HG03064 (cell line): ENCODE data around the gene TCTA.

ENCODE experiments used
- ATAC-seq: cut with Tn5 transposase; IDR thresholded peaks from one replicate; pipeline ENCODE4 v1.9.1; 2021; ENCODE audit warnings: low read depth; ENCODE audit not compliant: unreplicated experiment

The TCTA gene

DNA sequence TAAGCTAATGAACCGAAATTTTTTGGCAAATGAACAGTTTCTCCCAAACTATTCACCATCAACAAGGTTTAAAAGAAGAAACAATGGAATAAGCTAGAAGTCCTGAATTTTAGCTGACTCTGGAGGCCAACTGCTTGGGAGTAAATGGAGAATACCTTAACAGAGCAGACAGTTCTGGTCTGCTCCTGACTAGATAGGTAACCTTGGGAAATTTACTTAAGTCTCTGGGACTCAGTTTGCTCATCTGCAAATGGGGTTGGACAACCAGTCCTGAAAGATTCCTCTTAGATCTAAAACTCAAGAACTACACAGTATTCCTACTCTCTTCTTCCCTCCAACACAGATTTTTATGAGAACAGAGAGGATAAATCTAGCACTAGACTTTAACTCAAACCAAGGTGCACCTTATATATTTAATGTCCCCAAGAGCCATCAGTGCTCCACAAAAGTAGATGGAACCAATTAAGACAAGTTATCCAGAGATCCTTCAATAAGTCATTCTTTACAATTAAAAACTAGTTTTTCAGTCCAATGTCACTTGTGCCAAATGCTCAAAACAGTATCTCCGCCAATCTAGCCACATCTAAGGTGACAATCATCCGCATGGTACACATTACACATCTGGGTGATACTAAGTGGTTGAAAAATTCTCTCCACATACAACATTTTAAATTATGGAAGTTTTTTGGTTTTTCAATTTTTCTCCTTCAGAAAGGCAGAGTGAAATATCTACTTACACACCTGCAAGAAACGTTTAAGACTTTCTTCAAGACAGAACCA, 2.0 kb upstream of the TCTA start:
- no peak for ATAC-seq

DNA sequence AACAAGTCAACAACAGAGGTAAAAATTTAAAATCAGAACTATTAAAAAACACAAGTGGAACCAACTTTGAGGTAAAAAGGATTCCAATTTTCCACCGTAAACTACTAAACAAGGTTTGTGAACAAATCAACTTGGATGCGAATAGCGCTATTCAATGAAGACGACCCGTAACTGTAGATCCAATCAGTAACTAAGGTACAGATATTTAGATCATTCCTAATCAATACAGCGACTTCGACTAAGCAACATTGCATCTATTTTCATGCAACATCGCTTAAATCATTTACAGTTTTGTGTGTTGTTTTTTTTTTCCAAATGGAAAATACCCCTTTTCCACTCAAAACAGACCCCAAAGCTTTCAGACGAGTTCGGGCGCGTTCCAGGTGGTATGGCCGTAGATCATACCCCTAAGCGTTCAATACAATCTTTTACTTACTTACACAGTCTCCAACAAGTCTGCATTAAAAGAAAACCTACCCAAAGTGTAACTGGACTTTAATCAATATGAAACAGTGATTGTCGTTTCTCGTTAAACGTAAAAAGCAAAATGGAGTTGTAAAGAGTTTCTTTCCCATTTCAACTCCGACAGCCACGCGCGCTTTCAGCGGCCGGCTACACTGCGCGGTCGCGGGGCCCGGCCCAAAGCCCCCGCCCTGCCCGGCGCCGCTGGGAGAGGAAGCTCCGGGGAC, 1.2 kb upstream of the TCTA start:
- no peak for ATAC-seq

DNA sequence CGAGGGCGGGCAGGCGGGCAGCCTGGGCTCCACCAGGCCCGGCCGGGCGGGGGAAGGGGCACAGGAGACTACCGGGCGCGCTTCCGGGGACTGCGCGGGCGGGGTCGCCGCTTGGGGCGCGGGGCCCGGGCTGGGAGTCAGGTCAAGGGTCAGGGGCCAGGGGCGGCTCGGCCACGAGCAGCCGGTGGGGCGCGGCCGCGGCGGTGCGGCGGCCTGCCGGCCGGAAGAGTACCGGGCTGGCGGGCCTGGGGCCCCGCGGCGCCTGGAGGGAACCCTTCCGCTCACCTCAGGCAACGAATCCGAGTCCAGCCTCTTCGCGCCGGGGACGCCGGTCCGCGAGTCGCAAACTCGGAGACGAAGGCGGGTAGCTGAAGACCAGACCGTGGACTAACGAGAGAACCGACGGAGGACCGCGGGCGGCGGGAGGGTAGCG, 672 bp upstream of the TCTA start:
- peak; percentile 9 for ATAC-seq

DNA sequence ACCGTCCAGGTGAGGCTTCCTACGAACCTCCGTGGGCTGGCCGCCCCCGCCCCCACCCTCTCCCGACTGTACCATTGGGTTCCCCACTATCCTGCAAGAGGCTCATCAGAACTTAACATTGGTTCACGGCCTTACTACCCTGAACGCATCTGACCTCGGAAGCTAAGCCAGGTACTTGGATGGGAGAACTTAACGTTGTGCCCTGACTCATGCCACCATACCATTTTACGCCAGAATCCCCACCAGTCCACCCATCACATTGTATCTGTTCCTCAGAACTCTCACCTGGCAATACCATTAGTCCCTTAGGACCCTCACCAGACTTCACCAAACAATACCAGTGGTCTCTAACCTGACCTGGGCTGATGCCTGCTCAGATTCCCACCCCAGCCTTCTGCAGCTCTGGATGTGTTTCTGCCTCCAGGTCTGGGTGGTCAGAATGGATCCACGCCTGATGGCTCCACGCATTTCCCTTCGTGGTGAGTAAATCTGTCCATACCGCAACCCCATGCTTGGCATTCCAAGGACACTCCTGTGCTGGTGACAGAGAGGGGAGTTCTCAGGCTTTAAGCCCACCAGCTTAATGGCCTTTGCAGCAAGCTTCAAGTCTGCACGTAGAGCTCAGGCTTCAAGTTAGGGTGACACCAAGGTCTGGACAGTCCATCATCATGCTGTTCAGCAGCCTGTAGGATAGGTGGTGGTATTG, 562 bp downstream of the TCTA start:
- ATAC-seq = no peak

DNA sequence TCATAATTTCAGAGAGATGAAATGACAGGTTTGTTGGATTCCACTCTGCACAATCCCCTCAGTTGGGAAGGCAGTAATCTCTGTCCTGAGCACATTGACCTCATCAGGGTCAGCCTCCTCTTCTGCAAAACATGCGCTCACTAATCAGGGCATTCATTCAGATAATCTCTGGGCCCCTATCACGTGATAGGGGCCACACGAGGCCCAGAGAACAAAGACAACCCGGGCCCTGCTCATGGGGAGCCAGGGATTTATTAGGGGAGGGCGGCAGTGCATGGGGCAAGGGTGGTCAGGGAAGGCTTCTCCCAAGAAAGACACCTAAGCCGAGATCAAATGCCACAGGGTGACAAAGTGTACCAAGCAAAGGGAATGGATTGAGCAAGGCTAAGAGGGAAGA, 1.1 kb downstream of the TCTA start:
- no peak for ATAC-seq

DNA sequence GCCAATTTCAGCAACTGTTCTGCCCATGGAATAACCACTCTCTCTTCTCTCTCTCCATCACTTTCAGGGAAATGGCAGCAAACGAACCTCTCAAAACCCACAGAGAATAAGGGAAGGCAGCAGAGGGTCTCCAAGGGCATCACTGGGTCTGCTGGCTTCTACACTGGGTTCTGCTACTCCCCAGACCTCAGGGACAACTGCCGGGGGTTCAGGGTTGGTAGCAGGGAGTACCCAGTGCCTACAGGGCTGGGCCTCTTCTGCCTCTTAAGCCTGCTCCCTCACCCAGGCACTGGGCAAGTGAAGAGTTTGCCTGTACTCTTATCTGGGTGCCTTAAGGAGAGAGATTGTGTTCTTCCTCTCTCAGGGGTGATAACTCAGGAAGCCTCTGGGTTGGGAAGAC, 2.5 kb downstream of the TCTA start:
- ATAC-seq = no peak

DNA sequence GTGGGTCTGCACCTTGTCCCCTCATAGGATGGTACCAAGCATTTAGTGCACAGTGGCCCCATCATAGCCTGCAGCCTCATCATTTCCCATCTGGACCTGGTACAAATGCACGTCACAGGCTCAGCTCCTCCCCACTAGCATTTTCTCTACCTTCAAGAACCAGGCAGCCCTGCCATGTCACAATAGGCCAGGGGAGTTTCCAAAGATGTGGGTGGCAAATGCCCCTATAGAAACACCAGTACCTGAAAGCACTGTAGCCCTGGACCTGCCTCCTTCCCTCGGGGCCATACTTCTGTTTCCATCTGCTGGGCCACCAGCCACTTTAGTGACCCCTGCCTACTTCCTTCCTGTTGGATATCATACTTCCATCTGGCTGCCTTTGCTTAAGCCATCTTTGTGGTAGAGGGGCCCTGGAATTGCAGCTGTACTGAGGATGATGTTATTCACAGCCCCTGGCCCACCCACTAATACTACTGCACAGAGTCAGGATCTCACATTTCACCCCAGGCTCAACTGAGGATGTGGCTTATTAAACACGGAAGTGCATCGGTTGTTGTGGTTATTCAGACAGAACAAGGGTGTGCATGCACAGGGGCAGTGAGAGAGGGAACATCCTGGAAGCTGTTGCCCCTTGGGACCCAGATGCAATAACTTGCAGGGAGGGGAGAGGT, 3.8 kb downstream of the TCTA start:
- ATAC-seq = no peak

DNA sequence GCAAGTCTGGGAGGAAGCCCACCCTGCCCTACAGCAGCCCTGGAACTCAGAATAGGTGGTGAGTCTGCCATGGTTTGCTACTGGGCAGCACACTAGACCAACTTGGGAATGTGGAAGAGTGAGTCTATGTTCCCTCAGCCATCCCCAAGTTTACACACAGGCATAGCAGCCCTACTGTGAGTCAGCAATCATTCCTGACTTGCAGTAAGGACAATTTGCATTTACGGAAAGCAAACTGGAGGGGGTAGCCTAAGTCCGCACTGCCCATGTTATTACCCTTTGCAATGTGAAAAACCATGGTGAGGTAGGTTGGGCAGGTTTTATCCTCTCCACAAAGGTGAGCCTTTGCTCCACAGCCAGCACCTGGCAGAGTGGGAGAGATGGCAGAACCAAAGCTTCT, 4.6 kb downstream of the TCTA start:
- ATAC-seq = no peak

DNA sequence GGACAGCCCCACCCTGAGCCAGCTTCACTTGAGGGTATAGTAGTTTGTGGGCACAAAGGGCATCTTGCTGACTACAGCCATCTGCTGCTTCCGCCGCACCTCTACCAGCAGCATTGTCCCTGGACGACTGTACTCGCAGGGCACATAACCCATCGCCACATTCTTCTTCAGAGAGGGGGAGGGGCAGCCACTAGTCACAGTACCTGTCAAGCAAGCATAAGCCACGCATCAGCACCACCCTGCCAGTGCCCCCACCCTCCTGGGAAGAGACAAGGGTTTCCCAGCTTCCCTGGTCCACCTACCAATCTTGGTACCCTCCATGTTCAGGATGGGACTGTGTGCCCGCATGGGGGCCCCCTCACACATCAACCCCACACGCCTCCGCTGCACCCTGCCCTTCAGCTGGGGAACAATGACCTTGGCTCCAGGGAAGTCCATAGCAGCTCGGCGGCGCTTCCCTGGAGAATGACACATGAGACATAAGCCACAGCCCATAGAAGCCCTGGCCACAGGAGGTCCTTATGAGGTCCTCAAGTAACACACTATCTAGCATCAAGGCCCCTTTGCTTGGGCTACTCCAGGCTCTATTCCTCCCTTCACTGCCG, 5.4 kb downstream of the TCTA start:
- no peak for ATAC-seq

DNA sequence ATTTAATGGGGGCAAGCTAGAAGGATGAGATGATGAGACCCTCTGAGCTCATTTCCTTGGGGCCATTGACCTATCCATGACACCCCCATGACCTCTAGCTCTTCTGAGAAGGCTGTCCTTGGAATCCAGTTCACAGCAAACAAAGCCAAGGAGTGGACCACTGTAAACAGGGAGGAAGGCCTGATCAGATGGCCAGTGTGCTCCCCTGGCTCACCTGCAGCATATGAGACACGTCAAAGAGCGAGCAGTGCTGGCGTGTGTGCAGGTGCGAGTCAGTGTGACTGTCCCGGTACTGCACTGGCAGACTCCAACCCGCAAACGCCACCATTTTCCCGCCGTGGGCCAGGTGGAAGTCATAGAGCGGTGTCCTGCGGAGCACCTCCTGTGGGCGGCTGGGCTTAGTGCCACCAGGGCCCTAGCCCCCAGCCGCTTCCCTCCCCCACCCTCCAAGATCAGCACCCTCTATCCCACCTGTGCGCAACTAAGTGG, 9.7 kb downstream of the TCTA start:
- no peak for ATAC-seq

DNA sequence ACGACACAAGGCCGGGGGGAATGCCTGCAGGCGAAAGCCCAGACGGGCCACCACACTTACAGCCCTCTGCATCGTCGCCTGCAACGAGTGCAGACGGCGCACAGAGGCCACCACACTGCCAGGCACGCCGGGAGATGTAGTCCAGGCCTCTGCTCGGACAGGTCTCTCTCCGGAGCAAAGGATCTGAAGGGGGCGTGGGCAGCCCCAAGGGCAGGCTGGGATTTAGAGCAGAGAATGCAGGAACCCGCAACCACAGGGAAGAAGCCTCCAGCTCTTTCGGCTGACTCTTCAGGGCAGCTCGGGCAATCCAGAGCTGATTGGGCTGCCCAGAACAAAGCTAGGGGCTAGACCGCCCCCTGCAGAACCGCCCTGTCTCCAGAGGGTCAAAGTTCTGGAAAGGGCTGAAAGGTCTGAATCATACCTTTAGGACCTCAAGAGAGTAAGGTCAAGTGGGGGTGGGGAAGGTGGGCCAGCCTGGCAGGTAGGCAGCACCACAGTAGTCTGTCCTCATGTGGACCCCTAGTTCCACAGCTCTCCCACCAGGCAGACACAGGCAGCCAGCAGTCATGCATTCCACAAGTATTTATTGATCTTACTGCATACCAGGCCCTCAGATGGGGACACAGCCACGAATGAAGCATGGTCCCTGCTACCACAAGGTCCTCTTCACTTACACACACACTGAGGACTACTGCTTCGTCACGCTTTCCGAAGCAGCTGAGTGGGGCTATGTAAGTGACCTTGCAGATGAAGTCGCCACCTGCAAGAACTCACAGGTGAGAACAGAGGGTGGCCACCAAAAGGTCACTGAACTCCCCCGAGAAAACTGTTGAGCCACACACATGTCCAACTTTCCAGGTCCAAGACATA, 10.4 kb downstream of the TCTA start, which contains the start of gene AMT:
TSS of gene AMT (minus strand) at position 95 of the 870 bp plus-strand sequence. CDS start at position 72, 23 bp downstream.
- no peak for ATAC-seq

DNA sequence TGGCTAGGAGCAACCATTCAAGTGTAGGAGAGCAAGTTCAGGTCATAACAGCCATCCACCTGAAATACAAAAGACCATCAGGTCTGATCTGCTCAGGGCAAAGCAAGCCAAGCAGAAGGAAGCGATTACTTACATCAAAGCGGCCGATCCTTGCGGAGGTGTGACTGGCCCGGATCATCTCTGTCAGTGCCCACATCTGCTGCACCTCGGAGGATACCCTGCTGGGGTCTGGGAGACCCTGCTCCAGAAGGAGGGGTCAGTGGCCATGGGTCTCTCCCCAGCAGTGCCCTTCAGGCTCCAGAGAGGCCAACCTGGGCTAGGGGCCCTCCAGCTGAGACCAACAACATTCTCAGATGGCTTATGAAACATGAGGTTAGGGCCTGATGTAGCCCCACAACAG, 12.6 kb downstream of the TCTA start:
- no peak for ATAC-seq

DNA sequence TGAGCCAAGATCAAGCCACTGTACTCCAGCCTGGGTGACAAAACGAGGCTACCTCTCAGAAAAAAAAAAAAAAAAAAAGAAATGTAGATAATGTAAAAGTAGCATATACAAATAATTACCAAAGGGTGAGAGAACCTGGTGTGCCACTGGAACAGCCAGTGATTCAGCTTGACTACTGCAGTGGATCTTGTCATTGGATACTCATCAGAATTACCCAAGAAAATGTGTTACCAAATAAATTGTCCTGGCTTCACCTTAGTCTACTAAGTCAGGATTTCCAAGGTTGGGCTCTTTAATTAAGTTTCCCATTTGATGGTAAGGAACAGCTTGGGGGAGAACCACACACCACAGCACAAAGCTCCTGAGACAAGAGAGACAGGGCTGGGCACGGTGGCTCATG, 15.4 kb downstream of the TCTA start:
- ATAC-seq = no peak

DNA sequence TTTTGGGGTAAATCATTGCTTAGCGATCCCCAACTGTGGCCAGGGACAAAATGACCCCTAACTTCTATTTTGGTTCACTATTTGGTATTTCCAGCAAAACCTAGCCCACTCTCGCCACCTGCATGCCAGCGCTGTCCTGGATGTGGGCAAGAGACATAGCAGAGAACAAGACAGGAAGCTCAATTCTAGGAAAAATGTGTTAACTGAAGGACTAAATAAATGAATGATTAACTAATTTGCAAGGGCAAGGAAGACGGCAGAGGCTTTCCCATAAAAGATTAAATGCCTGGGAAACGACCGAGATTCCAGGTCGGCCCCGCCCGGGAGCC, 16.5 kb downstream of the TCTA start:
- ATAC-seq = no peak

DNA sequence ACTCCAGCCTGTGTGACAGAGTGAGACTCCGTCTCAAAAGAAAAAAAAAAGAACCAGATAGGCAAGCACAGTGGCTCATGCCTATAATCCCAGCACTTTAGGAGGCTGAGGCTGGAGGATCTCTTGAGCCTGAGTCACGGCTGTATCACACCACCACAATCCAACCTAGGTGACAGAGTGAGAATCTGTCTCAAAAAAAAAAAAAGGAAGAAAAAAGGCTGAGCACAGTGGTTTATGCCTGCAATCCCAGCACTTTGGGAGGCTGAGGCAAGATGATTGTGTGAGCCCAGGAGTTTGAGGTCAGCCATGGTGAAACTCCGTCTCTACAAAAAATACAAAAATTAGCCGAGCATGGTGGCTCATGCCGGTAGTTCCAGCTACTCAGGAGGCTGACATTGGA, 22.5 kb downstream of the TCTA start:
- ATAC-seq = no peak

DNA sequence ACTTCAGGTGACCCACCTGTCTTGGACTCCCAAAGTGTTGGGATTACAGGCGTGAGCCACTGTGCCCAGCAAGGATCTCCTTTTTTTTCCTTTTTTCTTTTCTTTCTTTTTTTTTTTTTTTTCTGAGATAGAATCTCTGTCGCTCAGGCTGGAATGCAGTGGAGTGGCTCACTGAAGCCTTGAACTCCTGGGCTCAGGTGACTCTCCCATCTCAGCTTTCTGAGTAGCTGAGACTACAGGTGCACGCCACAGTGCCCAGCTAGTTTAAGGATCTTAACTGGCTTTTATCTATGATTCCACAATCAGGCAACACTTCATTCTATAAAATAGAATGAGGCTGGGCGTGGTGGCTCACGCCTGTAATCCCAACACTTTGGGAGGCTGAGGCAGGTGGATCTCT, 33.2 kb downstream of the TCTA start:
- ATAC-seq = no peak

DNA sequence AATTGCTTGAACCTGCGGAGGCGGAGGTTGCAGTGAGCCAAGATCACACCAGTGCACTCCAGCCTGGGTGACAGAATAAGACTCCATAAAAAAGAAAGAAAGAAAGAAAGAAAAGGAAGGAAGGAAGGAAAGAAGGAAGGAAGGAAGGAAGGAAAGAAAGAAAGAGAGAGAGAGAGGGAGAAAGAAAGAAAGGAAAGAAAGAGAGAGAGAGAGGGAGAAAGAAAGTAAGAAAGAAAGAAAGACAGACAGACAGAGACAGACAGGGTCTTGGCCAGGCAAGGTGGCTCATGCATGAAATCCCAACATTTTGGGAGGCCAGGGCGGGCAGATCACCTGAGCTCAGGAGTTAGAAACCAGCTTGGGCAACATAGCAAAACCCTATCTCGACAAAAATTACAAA, 41.4 kb downstream of the TCTA start:
- ATAC-seq = no peak

DNA sequence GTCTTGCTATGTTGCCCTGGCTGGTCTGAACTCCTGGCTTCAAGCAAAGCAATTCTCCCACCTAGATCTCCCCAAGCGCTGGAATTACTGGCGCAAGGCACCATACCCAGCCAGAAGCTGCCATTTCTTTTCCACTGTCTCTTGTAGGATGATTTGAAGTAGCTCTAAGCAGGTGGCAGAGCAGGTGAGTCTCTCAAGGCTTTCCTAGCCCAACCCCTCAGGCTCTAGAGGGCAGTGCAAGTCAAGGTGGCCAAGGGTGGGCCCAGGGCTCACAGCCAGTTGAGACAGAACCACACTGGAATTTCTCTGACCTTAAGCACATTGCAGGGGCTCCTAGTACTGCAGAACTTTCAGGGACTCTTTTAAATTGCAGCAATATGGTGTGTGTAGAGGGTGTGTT, 42.2 kb downstream of the TCTA start:
- ATAC-seq = no peak

DNA sequence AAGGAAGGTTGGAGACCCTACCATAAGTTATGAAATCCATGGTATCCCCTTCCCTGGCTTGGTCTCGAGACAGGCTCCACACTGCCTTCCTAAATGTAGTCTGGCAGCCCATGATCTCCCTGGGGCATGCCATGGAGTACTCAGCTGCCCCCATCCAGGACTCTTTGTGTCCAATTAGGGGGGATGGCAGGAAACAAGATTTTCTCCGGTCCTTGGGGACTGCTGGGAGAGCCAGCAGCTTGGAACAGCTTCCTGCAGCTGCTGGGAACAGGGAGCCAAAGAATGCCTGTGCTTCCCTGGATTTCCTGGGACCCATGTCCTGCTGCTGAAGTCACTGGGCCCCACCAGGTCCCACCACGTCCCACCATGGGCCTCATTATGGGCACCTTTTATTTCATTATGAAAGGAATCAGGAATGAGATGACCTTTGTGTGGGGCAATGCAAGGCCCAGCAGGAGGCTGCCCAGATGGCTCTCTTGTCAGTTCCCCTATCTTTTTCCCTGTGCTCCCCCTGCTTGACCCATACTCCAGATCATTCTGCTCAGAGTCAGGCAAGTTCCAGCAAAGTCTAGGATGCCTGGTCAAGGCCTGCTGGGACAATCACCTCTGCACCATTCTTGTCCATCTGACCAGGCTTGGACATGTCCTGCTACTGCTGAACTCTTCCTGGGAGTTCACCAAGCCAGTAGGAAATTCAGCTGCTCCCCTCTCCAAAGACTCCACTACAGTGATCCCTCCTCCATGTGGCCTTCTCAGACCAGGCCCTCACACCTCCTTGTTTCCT, 42.9 kb downstream of the TCTA start:
- no peak for ATAC-seq
